ENCODE measurements around the gene MYBPHL.

DNA sequence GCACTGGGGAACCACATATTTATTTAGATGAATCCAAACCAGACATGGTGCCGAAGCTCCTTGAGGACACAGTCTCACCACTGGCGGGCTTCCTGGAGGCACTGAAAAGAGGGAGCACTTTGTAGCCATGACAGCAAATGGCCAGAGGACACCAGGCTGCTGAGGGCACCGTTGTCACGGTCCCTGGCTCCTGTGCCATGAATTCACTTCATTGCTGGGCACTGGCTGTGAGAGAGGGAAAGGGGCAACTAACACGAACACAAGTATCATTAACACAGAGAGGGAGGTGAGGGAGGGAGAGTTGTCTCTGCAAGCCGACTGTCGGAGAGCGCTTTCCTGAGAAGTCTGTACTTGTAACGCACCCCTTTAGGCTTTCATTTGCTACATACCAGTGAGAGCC lies 14.4 kb downstream of the MYBPHL start:
- TF ChIP-seq CTCF (conservative IDR thresholded peaks at IDR 0.05 in 1 of 2, IDR thresholded peaks at IDR 0.05 in 1 of 2; ENCODE audit: low read depth in 1 of 2, low read length in 2 of 2) (no peak), EZH2 (IDR thresholded peaks at IDR 0.05; ENCODE audit: low read length, missing control alignments) (no peak)
